Mucosa of rectum (tissue), 2 donors: ENCODE measurements around the gene DDTL.
"Not testable (repeated sequence)": the region's sequence is repeated elsewhere in the genome, so short reads cannot be mapped to it uniquely, and the experiment has no call there.

ENCODE experiments used
- H3K27ac ChIP-seq, 2 donors: one replicate each; pipeline ENCODE4 v1.7.0; 2013; ENCODE audit warnings: inconsistent platforms in 2 of 2, low read depth in 2 of 2, low read length in 2 of 2
- H3K27me3 ChIP-seq, 2 donors: one replicate each; pipeline ENCODE4 v1.7.0; 2013; ENCODE audit warnings: low read length in 2 of 2; ENCODE audit not compliant: control insufficient read depth in 2 of 2, insufficient read depth in 2 of 2
- H3K36me3 ChIP-seq, 2 donors: one replicate each; pipeline ENCODE4 v1.7.0; 2013; ENCODE audit warnings: low read length in 2 of 2; ENCODE audit not compliant: control insufficient read depth in 2 of 2, insufficient read depth in 2 of 2
- H3K4me1 ChIP-seq, 2 donors: one replicate each; pipeline ENCODE4 v1.7.0; 2013; ENCODE audit warnings: low read length in 2 of 2, mild to moderate bottlenecking in 1 of 2; ENCODE audit not compliant: control insufficient read depth in 2 of 2, insufficient read depth in 2 of 2
- H3K4me3 ChIP-seq, 2 donors: one replicate each; pipeline ENCODE4 v1.7.0; 2013; ENCODE audit warnings: low read length in 2 of 2
- H3K9ac ChIP-seq, 2 donors: one replicate each; pipeline ENCODE4 v1.7.0; 2013; ENCODE audit warnings: low read length in 2 of 2, low read depth in 1 of 2, mild to moderate bottlenecking in 1 of 2
- H3K9me3 ChIP-seq, 2 donors: one replicate each; pipeline ENCODE4 v1.7.0; 2013; ENCODE audit warnings: low read length in 2 of 2; ENCODE audit not compliant: control insufficient read depth in 2 of 2
- donor health status: healthy.
- donor health status: Normal muscosa, but diverticular disease.

The DDTL gene

DNA sequence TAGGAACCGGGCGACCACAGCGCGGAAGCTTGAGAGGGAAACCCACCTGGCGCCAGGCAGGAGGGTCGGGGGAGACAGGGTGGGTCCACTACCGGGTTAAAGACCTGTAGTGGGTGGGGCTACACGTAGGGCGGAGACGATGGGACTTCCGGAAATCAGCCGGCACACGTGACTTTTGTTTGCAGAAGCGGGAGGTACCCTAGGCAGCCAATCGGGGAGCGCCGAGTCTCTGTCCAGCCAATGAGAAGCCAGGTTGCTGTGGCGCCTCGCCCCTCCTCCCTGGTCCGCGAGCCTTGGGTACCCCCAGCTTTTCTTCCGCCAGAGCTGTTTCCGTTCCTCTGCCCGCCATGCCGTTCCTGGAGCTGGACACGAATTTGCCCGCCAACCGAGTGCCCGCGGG lies at the start of gene DDTL:
TSS of gene DDTL (plus strand) at position 321 of the 400 bp plus-strand sequence. CDS start at position 348, 27 bp downstream.
- H3K9me3 ChIP-seq, H3K4me1 ChIP-seq, H3K9ac ChIP-seq, H3K4me3 ChIP-seq, H3K27me3 ChIP-seq, H3K27ac ChIP-seq: not testable (repeated sequence)
- peaks cover 26% of the 10 kb centered on the region in 2 donors for H3K36me3 ChIP-seq

DNA sequence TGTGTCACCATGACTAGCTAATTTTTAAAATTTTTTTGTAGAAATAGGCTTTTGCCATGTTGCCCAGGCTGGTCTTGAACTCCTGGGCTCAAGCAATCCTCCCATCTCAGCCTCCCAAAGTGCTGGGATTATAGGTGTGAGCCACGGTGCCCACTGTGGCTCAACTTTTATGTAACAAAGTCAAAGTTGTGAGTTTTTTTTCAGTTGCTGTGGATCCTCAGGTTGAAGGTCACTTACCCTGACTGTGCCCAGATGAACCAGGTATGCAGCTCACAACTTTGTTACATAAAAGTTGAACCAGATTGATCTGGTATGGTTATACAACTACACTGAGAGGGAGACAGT lies 46.4 kb upstream of the DDTL start:
- not testable (repeated sequence) for H3K4me1 ChIP-seq, H3K9ac ChIP-seq, H3K27me3 ChIP-seq, H3K4me3 ChIP-seq, H3K9me3 ChIP-seq
- Histone ChIP-seq H3K27ac (peak overlapping the region in 1 of 2 donors; percentile 22), H3K36me3 (peaks cover 27 to 33% of the 10 kb centered on the region in 2 donors)

DNA sequence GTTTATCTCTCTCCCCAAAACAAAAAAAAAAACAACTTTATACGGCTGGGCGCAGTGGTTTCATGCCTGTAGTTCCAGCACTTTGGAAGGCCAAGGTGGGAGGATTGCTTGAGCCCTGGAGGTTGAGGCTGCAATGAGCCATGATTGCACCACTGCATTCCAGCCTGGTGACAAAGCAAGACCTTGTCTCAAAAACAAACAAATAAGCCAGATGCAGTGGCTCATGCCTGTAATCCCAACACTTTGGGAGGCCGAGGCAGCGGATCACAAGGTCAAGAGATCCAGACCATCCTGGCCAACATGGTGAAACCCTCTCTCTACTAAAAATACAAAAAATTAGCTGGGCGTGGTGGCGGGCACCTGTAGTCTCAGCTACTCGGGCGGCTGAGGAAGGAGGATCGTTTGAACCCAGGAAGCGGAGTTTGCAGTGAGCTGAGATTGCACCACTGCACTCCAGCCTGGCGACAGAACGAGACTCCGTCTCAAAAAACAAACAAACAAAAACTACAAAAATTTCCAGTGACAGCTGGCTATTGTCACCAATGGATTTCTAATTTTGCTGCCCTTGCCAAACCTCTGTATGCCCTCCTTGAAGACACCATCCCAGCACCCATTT lies 45.0 kb upstream of the DDTL start:
- not testable (repeated sequence) for H3K9ac ChIP-seq, H3K27me3 ChIP-seq, H3K4me3 ChIP-seq, H3K4me1 ChIP-seq, H3K9me3 ChIP-seq, H3K27ac ChIP-seq
- H3K36me3 ChIP-seq, result peaks cover 36 to 45% of the 10 kb centered on the region in 2 donors

GRCh38 chr22:23922921-23923320 lies 43.8 kb upstream of the DDTL start:
- Histone ChIP-seq H3K27ac (no peak overlapping the region), H3K4me1 (no peaks in the 10 kb centered on the region), H3K4me3 (no peak overlapping the region), H3K27me3 (no peaks in the 10 kb centered on the region), H3K9me3 (peaks cover 0 to 4% of the 10 kb centered on the region in 2 donors), H3K36me3 (peaks cover 41 to 50% of the 10 kb centered on the region in 2 donors), H3K9ac (no peak overlapping the region)

GRCh38 chr22:23925020-23925606 lies 41.6 kb upstream of the DDTL start:
- no peaks in the 10 kb centered on the region for H3K4me1 ChIP-seq
- no peak overlapping the region for H3K9ac ChIP-seq
- no peak overlapping the region for H3K4me3 ChIP-seq
- H3K9me3 ChIP-seq, result peaks cover 0 to 4% of the 10 kb centered on the region in 2 donors
- H3K36me3 ChIP-seq, result peaks cover 48 to 58% of the 10 kb centered on the region in 2 donors
- no peaks in the 10 kb centered on the region for H3K27me3 ChIP-seq
- H3K27ac ChIP-seq, result no peak overlapping the region

GRCh38 chr22:23926561-23926960 lies 40.1 kb upstream of the DDTL start:
- H3K9me3 ChIP-seq, result peaks cover 0 to 4% of the 10 kb centered on the region in 2 donors
- no peak overlapping the region for H3K27ac ChIP-seq
- no peaks in the 10 kb centered on the region for H3K27me3 ChIP-seq
- no peaks in the 10 kb centered on the region for H3K4me1 ChIP-seq
- no peak overlapping the region for H3K4me3 ChIP-seq
- no peak overlapping the region for H3K9ac ChIP-seq
- H3K36me3 ChIP-seq, result peaks cover 45 to 58% of the 10 kb centered on the region in 2 donors

DNA sequence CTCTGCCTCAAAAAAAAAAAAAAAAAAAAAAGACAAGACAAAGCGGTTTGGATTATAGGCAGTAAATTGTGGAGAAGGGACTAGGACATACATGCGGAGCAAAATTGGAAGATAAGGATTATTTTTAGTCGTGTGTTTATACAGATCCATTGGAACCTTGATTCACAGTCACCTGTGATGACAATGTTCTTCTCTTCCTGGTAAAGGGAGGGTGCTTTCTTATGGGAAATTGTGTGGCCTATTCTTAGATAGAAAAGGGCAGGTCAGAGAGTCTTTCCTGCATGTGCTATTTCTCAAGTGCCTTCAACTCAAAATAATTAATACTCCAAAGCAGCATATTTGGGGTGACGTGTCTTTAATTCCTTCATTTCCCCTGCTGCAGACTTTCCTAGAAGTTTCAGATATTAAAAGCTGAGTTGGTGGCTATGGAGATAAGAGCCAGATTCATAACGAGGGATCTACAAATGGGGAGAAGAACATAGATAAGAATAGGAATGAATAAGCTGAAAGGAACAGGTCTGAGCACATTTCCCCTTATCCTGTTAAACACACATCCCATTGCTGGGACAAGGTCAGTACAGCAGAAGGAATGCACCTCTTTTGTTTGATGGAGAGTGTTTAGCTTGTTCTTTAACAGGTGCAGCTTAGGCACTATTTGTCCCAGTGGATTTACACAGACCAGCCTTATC lies 28.2 kb upstream of the DDTL start:
- no peak overlapping the region for H3K4me3 ChIP-seq
- no peak overlapping the region for H3K9ac ChIP-seq
- H3K36me3 ChIP-seq, result no peaks in the 10 kb centered on the region
- no peaks in the 10 kb centered on the region for H3K4me1 ChIP-seq
- no peaks in the 10 kb centered on the region for H3K27me3 ChIP-seq
- no peaks in the 10 kb centered on the region for H3K9me3 ChIP-seq
- no peak overlapping the region for H3K27ac ChIP-seq

- H3K27me3 ChIP-seq, result no peaks in the 10 kb centered on the region
- H3K4me1 ChIP-seq, result no peaks in the 10 kb centered on the region
- no peaks in the 10 kb centered on the region for H3K36me3 ChIP-seq
- no peak overlapping the region for H3K27ac ChIP-seq
- H3K9me3 ChIP-seq, result no peaks in the 10 kb centered on the region
- no peak overlapping the region for H3K4me3 ChIP-seq
- H3K9ac ChIP-seq, result no peak overlapping the region
Observed at GRCh38 chr22:23939017-23939357, 27.7 kb upstream of the DDTL start.

GRCh38 chr22:23940166-23940565 lies 26.5 kb upstream of the DDTL start:
- H3K4me3 ChIP-seq, H3K4me1 ChIP-seq, H3K27ac ChIP-seq, H3K36me3 ChIP-seq, H3K9me3 ChIP-seq, H3K9ac ChIP-seq, H3K27me3 ChIP-seq: not testable (repeated sequence)

DNA sequence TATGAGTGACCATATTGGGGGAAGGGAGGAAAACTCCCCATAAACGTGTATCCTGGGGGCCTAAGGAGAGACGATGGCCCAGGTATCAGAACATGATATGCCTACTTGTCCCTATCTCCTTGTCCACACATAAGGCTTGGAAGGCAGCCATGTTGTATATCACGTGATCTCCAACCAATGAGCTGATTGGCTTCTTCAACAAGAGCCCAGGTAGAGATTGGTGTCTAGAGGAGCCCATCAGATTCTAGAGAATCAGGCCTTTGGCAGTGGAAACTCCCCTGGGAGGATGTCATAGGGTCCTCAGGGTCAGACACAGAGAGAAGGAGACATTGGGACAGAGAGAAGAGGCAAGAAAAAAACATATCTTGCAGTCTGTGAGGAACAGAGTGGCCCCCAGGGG lies 19.3 kb upstream of the DDTL start:
- H3K4me3 ChIP-seq, H3K9me3 ChIP-seq, H3K4me1 ChIP-seq, H3K27ac ChIP-seq, H3K36me3 ChIP-seq, H3K27me3 ChIP-seq, H3K9ac ChIP-seq: not testable (repeated sequence)
